Mesothelial cell of epicardium (in vitro differentiated cells): ENCODE data around the gene HHATL. TPM values are rescaled to one million over a fixed set of nuclear protein-coding genes. Genes with fewer than 3 reads are reported as not detected.

Source experiments
- DNase-seq, 2 experiments: peaks; one replicate each; pipeline ENCODE4 v3.0.0; 2021; ENCODE audit warnings: low spot score in 2 of 2; ENCODE audit not compliant: unreplicated experiment in 2 of 2
- H3K27ac Mint-ChIP-seq: 2 replicates; pipeline ENCODE4 v1.8.0; 2021; ENCODE audit warnings: mixed read lengths
- H3K27me3 Mint-ChIP-seq: 2 replicates; pipeline ENCODE4 v1.8.0; 2021; ENCODE audit warnings: low read depth, mixed read lengths
- H3K36me3 Mint-ChIP-seq: 2 replicates; pipeline ENCODE4 v1.8.0; 2021; ENCODE audit warnings: mixed read lengths
- H3K4me1 Mint-ChIP-seq: 2 replicates; pipeline ENCODE4 v1.8.0; 2021; ENCODE audit warnings: mixed read lengths
- H3K4me3 Mint-ChIP-seq: 2 replicates; pipeline ENCODE4 v1.8.0; 2021; ENCODE audit warnings: mild to moderate bottlenecking, moderate library complexity, mixed read lengths
- H3K9me3 Mint-ChIP-seq: 2 replicates; pipeline ENCODE4 v1.8.0; 2021; ENCODE audit warnings: mixed read lengths
- total RNA-seq: library from RNA; stranded (reverse); gene quantifications from 3 replicates; pipeline ENCODE4 v1.2.1, GENCODE V29; 2021
- TF ChIP-seq, protein P1 (sequence below): fragments of 200-600 bp; sonication (generic); IDR thresholded peaks from one replicate; pipeline ENCODE4 v1.5.0; 2021; ENCODE audit warnings: antibody characterized with exemption; ENCODE audit not compliant: unreplicated experiment

HHATL gene
- total RNA-seq, 1 donor from 2014 or later: not detected

- Mint-ChIP-seq H3K4me3 (no peak overlapping the region), H3K27ac (no peak overlapping the region), H3K27me3 (peaks cover 5% of the 10 kb centered on the region), H3K9me3 (peaks cover 28% of the 10 kb centered on the region), H3K4me1 (no peaks in the 10 kb centered on the region), H3K36me3 (no peaks in the 10 kb centered on the region)
- TF ChIP-seq, protein P1, sequence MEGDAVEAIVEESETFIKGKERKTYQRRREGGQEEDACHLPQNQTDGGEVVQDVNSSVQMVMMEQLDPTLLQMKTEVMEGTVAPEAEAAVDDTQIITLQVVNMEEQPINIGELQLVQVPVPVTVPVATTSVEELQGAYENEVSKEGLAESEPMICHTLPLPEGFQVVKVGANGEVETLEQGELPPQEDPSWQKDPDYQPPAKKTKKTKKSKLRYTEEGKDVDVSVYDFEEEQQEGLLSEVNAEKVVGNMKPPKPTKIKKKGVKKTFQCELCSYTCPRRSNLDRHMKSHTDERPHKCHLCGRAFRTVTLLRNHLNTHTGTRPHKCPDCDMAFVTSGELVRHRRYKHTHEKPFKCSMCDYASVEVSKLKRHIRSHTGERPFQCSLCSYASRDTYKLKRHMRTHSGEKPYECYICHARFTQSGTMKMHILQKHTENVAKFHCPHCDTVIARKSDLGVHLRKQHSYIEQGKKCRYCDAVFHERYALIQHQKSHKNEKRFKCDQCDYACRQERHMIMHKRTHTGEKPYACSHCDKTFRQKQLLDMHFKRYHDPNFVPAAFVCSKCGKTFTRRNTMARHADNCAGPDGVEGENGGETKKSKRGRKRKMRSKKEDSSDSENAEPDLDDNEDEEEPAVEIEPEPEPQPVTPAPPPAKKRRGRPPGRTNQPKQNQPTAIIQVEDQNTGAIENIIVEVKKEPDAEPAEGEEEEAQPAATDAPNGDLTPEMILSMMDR: no peak
- no peak for DNase-seq
Measured at GRCh38 chr3:42680271-42680670, 22.3 kb downstream of the HHATL start.

DNA sequence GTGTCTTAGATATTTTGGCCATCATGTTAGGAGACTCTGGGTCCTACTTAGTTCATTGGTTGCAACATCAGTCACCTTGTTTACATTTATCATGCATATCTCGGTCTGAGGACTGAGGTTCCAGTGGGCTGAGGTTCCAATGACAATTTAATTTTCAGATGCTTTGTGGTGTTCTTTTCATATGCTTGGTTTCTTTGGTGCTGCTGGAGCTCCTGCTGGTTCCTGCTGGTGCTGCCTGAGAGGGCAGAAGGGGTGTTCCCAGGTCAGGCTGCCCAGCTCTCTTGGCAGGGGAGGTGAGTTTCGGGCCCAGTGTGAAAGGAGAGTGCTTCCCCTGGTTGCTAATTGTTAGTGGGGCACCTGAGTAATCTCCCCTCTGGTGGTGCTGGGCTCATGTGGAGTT is 24.2 kb downstream of the HHATL start:
- Mint-ChIP-seq H3K27me3 (peaks cover 7% of the 10 kb centered on the region), H3K4me1 (no peaks in the 10 kb centered on the region), H3K27ac (no peak overlapping the region), H3K9me3 (peaks cover 28% of the 10 kb centered on the region), H3K36me3 (no peaks in the 10 kb centered on the region), H3K4me3 (no peak overlapping the region)
- no peak for DNase-seq
- TF ChIP-seq, protein P1: no peak

GRCh38 chr3:42675909-42676308 is 26.7 kb downstream of the HHATL start:
- Mint-ChIP-seq H3K36me3 (no peaks in the 10 kb centered on the region), H3K9me3 (peaks cover 28% of the 10 kb centered on the region), H3K4me3 (no peak overlapping the region), H3K4me1 (no peaks in the 10 kb centered on the region), H3K27me3 (peaks cover 9% of the 10 kb centered on the region), H3K27ac (no peak overlapping the region)
- TF ChIP-seq, protein P1: no peak
- DNase-seq: no peak

GRCh38 chr3:42674146-42674545 is 28.5 kb downstream of the HHATL start:
- TF ChIP-seq, protein P1: no peak
- H3K27ac Mint-ChIP-seq: no peak overlapping the region
- no peak for DNase-seq
- H3K4me1 Mint-ChIP-seq: no peaks in the 10 kb centered on the region
- H3K4me3 Mint-ChIP-seq: no peak overlapping the region
- peaks cover 9% of the 10 kb centered on the region for H3K27me3 Mint-ChIP-seq
- H3K36me3 Mint-ChIP-seq: no peaks in the 10 kb centered on the region
- peaks cover 28% of the 10 kb centered on the region for H3K9me3 Mint-ChIP-seq

- no peaks in the 10 kb centered on the region for H3K36me3 Mint-ChIP-seq
- no peak for DNase-seq
- H3K27me3 Mint-ChIP-seq: peaks cover 8% of the 10 kb centered on the region
- H3K27ac Mint-ChIP-seq: no peak overlapping the region
- H3K4me3 Mint-ChIP-seq: no peak overlapping the region
- TF ChIP-seq, protein P1: no peak
- H3K9me3 Mint-ChIP-seq: peaks cover 24% of the 10 kb centered on the region
- H3K4me1 Mint-ChIP-seq: no peaks in the 10 kb centered on the region
Measured at GRCh38 chr3:42673082-42673481, 29.5 kb downstream of the HHATL start.

DNA sequence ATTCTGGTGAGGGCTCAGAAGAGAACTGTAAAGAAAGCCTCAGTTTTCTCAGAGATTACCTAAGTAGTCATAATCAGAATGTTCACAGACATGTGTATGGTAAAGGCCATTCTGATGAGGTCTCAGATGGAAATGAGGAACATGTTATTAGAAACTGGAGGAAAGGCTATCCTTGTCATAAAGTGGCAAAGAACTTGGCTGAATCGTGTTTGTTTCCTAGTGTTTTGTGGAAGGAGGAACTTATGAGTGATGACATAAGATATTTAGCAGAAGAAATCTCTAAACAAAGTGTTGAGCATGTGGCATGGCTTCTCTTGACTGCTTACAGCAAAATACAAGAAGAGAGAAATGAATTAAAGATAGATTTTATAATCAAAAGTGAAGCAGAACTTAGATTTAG is 30.1 kb downstream of the HHATL start:
- Mint-ChIP-seq H3K4me3 (no peak overlapping the region), H3K27ac (no peak overlapping the region), H3K9me3 (peaks cover 18% of the 10 kb centered on the region), H3K27me3 (peaks cover 8% of the 10 kb centered on the region), H3K4me1 (no peaks in the 10 kb centered on the region), H3K36me3 (no peaks in the 10 kb centered on the region)
- TF ChIP-seq, protein P1: no peak
- DNase-seq: no peak
